Activated CD4-positive, alpha-beta T cell treated with anti-CD3 and anti-CD28 coated beads, Interleukin-2, amount 50 U/mL, for 1 hour (primary cell): ENCODE data around the gene MAT1A.
"Not testable (repeated sequence)": the region's sequence is repeated elsewhere in the genome, so short reads cannot be mapped to it uniquely, and the experiment has no call there.

Experiments
- DNase-seq: peaks from one replicate; pipeline ENCODE4 v3.0.0-alpha.2; 2020

Gene MAT1A

GRCh38 chr10:80289451-80290287 lies at the start of gene MAT1A:
TSS of gene MAT1A (minus strand) at chr10:80289658. CDS start at chr10:80289423, 235 bp downstream.
- no peak for DNase-seq

- no peak for DNase-seq
Observed at GRCh38 chr10:80333983-80334382, 44.5 kb upstream of the MAT1A start.

GRCh38 chr10:80324891-80325364 lies 35.5 kb upstream of the MAT1A start:
- no peak for DNase-seq

- DNase-seq = no peak
Observed at GRCh38 chr10:80324086-80324485, 34.6 kb upstream of the MAT1A start.

- DNase-seq = no peak
Observed at GRCh38 chr10:80323311-80323710, 33.9 kb upstream of the MAT1A start.

GRCh38 chr10:80322711-80323110 lies 33.3 kb upstream of the MAT1A start:
- no peak for DNase-seq

GRCh38 chr10:80322158-80322557 lies 32.7 kb upstream of the MAT1A start:
- no peak for DNase-seq

GRCh38 chr10:80321183-80321582 lies 31.7 kb upstream of the MAT1A start:
- DNase-seq = no peak

GRCh38 chr10:80320377-80320776 lies 30.9 kb upstream of the MAT1A start:
- no peak for DNase-seq

- no peak for DNase-seq
Observed at GRCh38 chr10:80319725-80320290, 30.4 kb upstream of the MAT1A start.

GRCh38 chr10:80319318-80319717 lies 29.9 kb upstream of the MAT1A start:
- DNase-seq = no peak

GRCh38 chr10:80318742-80319141 lies 29.3 kb upstream of the MAT1A start:
- DNase-seq = no peak

GRCh38 chr10:80315391-80315790 lies 25.9 kb upstream of the MAT1A start:
- no peak for DNase-seq

GRCh38 chr10:80313523-80313922 lies 24.1 kb upstream of the MAT1A start:
- DNase-seq = no peak

GRCh38 chr10:80305989-80306388 lies 16.5 kb upstream of the MAT1A start:
- DNase-seq = not testable (repeated sequence)

- no peak for DNase-seq
Observed at GRCh38 chr10:80296942-80297341, 7.5 kb upstream of the MAT1A start.

- no peak for DNase-seq
Observed at GRCh38 chr10:80292607-80293239, 3.3 kb upstream of the MAT1A start.

- no peak for DNase-seq
Observed at GRCh38 chr10:80290474-80291220, 1.2 kb upstream of the MAT1A start.

- DNase-seq = no peak
Observed at GRCh38 chr10:80288849-80289248, 609 bp downstream of the MAT1A start.

GRCh38 chr10:80284522-80284921 lies 4.9 kb downstream of the MAT1A start:
- no peak for DNase-seq

- DNase-seq = no peak
Observed at GRCh38 chr10:80283536-80284199, 5.8 kb downstream of the MAT1A start.

- DNase-seq = no peak
Observed at GRCh38 chr10:80283119-80283518, 6.3 kb downstream of the MAT1A start.
